NCI-H1436 (cell line): ENCODE measurements around the gene RAN.
A peak's percentile ranks its signal among the peaks of the same experiment; 100 is the strongest.
"Not testable (repeated sequence)": the region's sequence is repeated elsewhere in the genome, so short reads cannot be mapped to it uniquely, and the experiment has no call there.

Source experiments
- DNase-seq: peaks from one replicate; lab custom pipeline; 2025; lab: John Stamatoyannopoulos, UW

RAN gene

GRCh38 chr12:130871286-130872178, at the start of gene RAN:
Gene RAN (plus strand): TSS chr12:130872066. CDS start chr12:130872594, 528 bp downstream.
- peak; percentile 90 for DNase-seq

GRCh38 chr12:130825771-130826150, 46.1 kb upstream of the RAN start:
- DNase-seq = no peak

- DNase-seq = no peak
Measured at GRCh38 chr12:130826151-130826801, 45.6 kb upstream of the RAN start.

GRCh38 chr12:130827432-130827831, 44.4 kb upstream of the RAN start:
- DNase-seq = no peak

DNA sequence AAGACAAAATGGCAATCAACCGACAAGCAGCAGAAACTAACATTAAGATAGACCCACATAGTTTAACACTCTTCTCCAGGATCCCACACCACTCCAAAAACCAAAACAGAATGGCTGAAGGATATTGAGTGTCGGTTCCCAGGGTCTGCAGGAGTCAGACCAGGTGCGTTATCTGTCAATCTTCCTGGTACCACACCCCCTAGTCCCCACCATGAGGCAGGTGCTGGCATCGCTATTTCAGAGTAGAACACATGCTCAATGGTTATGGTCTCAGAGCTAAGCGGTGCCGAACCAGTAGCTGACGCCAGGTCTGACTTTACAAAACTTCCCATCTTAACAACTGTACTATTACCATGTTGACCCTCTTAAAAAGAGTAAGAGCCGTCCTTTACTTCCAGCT, 43.0 kb upstream of the RAN start:
- no peak for DNase-seq

DNA sequence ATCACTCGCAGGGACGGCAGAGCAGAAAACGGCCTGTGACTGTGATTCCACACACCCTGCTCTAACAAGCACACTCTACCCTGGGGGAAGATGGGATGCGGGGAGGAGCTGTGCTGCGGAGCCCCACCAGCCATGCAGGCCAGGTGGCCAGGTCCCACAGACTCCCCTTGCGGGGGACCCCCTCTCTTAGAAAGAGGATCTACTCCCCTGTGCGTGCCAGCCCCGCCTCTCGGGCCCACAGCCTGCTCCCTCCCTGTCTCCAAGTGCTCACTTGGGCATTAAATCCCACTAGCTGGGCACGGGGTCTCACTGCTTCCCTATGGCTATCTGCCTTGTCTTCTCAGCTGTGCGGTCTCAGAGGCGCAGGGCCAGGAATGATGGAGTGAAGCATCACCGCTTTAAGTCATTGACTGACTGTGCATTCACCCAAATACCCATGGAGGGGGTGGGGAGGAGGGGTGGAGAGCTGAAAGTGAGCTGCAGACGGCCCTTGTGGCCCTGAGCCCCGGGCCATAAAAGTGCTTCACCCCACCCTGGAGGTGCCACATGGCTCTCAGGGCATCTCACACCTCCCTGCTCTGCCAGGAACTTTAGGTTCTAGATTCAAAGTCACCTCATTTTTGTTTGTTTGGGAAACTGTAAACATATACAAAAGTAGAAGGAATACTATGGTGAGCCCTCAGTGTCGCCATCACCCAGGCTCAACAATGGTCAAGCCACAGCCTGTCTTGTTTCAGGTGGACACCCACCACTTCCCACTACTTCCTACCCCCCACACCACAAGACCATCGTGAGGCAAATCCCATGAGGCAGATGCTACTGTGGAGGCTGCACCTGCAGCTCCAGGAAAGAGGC, 42.2 kb upstream of the RAN start:
- no peak for DNase-seq

GRCh38 chr12:130830246-130830551, 41.7 kb upstream of the RAN start:
- DNase-seq = no peak

GRCh38 chr12:130831246-130831645, 40.6 kb upstream of the RAN start:
- no peak for DNase-seq

- no peak for DNase-seq
Measured at GRCh38 chr12:130831876-130832405, 39.9 kb upstream of the RAN start.

- no peak for DNase-seq
Measured at GRCh38 chr12:130832561-130833209, 39.2 kb upstream of the RAN start.

DNA sequence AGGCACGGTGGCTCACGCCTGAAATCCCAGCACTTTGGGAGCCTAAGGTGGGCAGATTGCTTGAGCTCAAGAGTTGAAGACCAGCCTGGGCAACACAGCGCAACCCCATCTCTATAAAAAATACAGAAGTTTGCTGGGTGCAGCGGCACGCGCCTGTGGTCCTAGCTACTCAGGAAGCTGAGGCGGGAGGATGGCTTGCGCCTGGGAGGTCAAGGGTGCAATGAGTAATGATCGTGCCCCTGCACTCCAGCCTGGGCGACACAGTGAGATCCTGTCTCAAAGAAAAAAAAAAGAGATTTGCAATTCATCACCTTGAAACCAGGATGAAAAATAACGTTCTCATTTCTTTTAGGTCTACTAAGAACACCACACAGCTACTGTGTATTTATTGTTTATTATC, 36.9 kb upstream of the RAN start:
- DNase-seq = no peak

DNA sequence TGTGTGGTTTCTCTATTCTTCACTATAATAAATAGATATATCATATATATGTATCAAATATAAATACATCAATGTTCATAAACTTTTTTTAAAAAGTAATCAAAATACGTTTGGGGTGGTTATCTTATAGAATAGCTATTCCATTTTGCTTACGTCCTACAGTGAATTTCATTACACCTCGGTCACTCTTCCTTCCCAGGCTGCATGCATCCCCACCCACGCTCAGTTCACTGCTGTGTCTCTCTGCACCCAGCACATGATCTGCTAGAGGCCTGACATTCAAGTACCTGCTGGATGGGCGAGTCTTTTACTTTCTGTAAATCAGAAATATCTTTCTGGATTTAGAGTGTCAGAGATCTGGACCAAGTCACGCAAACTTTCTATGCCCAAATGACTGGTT, 36.4 kb upstream of the RAN start:
- no peak for DNase-seq

DNA sequence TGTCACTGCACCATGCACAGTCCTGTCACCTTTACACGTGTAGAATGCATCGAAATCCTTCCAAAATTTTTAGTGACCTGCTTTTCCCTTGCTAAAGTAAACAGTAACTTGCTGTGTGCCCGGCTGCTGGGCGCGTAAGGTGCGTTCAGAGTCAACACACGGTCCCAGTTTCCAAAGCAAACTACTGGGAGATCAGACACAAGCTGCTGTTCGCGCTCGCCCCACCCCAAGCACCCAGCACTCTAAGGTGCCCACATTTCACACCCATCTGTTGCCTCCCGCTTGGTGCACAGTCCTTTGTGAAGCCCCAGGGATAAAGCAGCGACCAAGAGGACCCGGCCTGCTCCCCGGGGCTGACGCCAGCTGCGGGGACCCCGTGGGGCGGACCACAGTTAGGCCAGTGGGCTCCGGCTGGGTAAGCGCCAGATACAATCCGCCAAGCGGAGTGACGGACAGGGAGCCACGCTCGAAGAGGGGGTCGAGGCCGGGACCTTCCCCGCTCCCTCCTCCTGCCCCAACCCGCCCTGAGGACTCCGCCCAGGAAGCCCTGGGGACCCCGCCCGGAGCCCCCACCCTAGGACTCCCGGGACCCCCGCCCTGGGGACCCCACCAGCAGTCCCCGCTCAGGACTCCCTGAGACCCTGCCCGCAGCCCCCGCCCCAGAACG, 33.4 kb upstream of the RAN start:
- no peak for DNase-seq

DNA sequence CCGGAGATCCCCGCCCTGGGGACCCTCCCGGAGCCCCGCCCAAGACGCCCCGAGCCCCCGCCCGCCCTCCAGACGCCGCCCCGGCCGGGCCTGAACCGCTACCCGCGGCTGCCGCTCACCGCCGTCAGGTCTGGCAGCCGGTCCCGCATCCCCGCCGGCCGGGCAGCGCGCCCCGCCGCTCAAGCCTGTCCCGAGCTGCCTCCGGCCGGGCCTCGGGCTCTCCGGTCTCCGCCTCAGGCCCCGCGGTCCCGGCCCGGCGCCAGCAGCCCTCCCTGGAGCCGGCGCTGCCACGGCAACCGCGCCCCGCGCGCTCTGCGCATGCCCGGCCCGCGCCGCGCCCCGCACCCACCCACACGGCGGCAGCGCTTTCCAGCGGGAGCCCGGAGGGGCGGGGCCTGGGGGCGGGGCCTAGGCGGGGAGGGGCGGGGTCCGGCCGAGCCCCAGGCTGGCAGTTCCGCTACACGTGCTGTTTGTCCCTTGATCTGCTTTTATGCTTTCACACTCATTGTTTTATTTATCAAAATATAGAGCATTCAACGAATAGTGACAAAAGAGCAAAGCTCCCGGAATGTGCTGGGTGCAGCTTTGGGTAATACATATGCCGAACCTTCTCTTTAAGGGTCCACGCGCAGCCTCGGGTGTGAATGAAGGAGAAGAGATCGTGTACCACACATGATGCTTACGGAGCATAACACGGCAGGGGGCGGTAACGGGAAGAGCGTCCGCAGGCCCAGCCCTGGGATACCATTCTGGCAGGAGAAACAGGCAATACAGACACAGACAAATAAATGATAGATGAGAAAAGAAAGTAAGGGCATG, 32.7 kb upstream of the RAN start, which contains the start of gene STX2:
STX2 (minus strand) TSS at position 300 of the 819 bp plus-strand sequence; CDS start at position 149, 151 bp downstream.
- DNase-seq = peak; percentile 58

GRCh38 chr12:130839770-130840404, 32.0 kb upstream of the RAN start:
- no peak for DNase-seq

DNA sequence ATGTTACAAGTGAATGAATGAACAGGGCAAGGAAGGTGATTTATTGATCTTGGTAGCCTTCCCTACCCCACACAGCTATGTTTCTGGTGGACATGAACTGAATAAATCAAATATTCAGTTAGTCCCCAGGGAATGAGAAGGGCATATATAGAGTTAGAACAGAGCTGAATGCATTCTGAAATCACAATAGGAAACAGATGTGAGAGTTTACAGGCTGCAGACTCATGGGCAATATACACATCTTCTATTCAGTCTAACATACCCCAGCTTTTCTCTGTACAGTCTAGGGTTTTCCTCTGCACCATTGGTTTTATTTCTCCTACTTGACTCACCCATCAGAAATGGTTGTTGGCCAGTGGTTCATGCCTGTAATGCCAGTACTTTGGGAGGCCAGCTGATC, 25.5 kb upstream of the RAN start:
- DNase-seq = no peak

GRCh38 chr12:130847112-130847511, 24.8 kb upstream of the RAN start:
- DNase-seq = no peak

DNA sequence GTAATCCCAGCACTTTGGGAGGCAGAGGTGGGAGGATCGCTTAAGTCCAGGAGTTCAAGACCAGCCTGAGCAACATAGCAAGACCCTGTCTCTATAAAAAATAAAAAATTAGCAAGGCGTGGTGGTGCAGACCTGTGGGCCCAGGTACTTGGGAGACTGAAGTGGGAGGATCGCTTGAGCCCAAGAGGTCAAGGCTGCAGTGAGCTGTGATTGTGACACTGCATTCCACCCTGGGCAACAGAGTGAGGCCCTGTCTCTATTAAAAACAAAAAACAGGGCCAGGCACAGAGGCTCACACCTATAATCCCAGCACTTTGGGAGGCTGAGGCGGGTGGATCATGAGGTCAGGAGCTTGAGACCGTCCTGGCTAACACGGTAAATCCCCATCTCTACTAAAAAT, 23.8 kb upstream of the RAN start:
- not testable (repeated sequence) for DNase-seq

GRCh38 chr12:130848785-130849305, 23.0 kb upstream of the RAN start:
- not testable (repeated sequence) for DNase-seq
